ENCODE measurements around the gene PDE4A. TPM values are rescaled to one million over a fixed set of nuclear protein-coding genes. Genes with fewer than 3 reads are reported as not detected.

PDE4A gene
- total and polyA plus RNA-seq, 10 of the 15 experiments (the other 5 are each of a cell fraction or from before 2014, with no cell fraction given), result 0.24 to 13.3 (median 4.9) TPM

GRCh38 chr19:10502524-10503001 is 82.2 kb downstream of the PDE4A start (continued):
- no peak for TF ChIP-seq E2F8 (IDR thresholded peaks at IDR 0.05; ENCODE audit: low read depth, partially characterized antibody)
- TF ChIP-seq MTA3 (IDR thresholded peaks at IDR 0.05; ENCODE audit: borderline replicate concordance, low read length), result no peak
- TF ChIP-seq KDM1A (IDR thresholded peaks at IDR 0.05; ENCODE audit: borderline replicate concordance), result no peak
- TF ChIP-seq NBN (IDR thresholded peaks at IDR 0.05), result 0 out of 2 replicates have a peak, but pooled peaks have one; percentile 5
- TF ChIP-seq RCOR1 (conservative IDR thresholded peaks at IDR 0.05; ENCODE audit: low read depth, low read length), result no peak
- no peak for TF ChIP-seq IKZF2 (IDR thresholded peaks at IDR 0.05)
- no peak for TF ChIP-seq JUNB (IDR thresholded peaks at IDR 0.05)
- peak; percentile 63 for TF ChIP-seq SIN3A (IDR thresholded peaks at IDR 0.05; ENCODE audit: low read depth, low read length)
- TF ChIP-seq POLR2AphosphoS2 (IDR thresholded peaks at IDR 0.05; ENCODE audit: low read depth, low read length), result no peak
- no peak for TF ChIP-seq SPI1 (IDR thresholded peaks at IDR 0.05; ENCODE audit: borderline replicate concordance, insufficient read depth, low read depth, low read length)
- TF ChIP-seq ZNF592 (IDR thresholded peaks at IDR 0.05), result peak; percentile 67
- TF ChIP-seq, protein P1, sequence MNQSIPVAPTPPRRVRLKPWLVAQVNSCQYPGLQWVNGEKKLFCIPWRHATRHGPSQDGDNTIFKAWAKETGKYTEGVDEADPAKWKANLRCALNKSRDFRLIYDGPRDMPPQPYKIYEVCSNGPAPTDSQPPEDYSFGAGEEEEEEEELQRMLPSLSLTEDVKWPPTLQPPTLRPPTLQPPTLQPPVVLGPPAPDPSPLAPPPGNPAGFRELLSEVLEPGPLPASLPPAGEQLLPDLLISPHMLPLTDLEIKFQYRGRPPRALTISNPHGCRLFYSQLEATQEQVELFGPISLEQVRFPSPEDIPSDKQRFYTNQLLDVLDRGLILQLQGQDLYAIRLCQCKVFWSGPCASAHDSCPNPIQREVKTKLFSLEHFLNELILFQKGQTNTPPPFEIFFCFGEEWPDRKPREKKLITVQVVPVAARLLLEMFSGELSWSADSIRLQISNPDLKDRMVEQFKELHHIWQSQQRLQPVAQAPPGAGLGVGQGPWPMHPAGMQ (IDR thresholded peaks at IDR 0.05; ENCODE audit: borderline replicate concordance), result no peak
- TF ChIP-seq CBX3 (IDR thresholded peaks at IDR 0.05; ENCODE audit: borderline replicate concordance, low read depth), result no peak
- 0 out of 2 replicates have a peak, but pooled peaks have one; percentile 14 for TF ChIP-seq MXI1 (IDR thresholded peaks at IDR 0.05; ENCODE audit: low read depth, low read length)
- TF ChIP-seq BHLHE40 (IDR thresholded peaks at IDR 0.05; ENCODE audit: borderline replicate concordance in 1 of 2, low read depth in 2 of 2, low read length in 1 of 2), result peak; percentile 77 to 96; a peak in 3 of 4 replicates
- TF ChIP-seq TCF7 (IDR thresholded peaks at IDR 0.05; ENCODE audit: borderline replicate concordance), result no peak
- no peak for TF ChIP-seq HDAC2 (IDR thresholded peaks at IDR 0.05)
- peak; percentile 43; the same call in 1 of the 2 replicates for TF ChIP-seq HCFC1 (IDR thresholded peaks at IDR 0.05; ENCODE audit: low read length)
- peak; percentile 95 for TF ChIP-seq NR2F1 (conservative IDR thresholded peaks at IDR 0.05)
- TF ChIP-seq, protein P2, sequence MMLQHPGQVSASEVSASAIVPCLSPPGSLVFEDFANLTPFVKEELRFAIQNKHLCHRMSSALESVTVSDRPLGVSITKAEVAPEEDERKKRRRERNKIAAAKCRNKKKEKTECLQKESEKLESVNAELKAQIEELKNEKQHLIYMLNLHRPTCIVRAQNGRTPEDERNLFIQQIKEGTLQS (IDR thresholded peaks at IDR 0.05; ENCODE audit: borderline replicate concordance, extremely low read depth, low read depth, low read length), result no peak
- TF ChIP-seq ZNF217 (IDR thresholded peaks at IDR 0.05), result peak; percentile 57; the same call in 1 of the 2 replicates
- no peak for TF ChIP-seq ASH2L (IDR thresholded peaks at IDR 0.05; ENCODE audit: borderline replicate concordance, low read depth)
- peak; percentile 66 for TF ChIP-seq CHD2 (IDR thresholded peaks at IDR 0.05; ENCODE audit: borderline replicate concordance, low read depth, low read length)
- TF ChIP-seq LARP7 (IDR thresholded peaks at IDR 0.05), result peak; percentile 99
- TF ChIP-seq POLR2AphosphoS5 (IDR thresholded peaks at IDR 0.05; ENCODE audit: low read length), result peak; percentile 85; the same call in 1 of the 2 replicates

All from GM12878 (cell line).